HepG2 (cell line): ENCODE measurements around the gene TUBB. TPM values are rescaled to one million over a fixed set of nuclear protein-coding genes. Genes with fewer than 3 reads are reported as not detected.

ENCODE experiments used
- BCL6 ChIP-seq: IDR thresholded peaks from 2 replicates; pipeline ENCODE4 v1.6.1; 2016; ENCODE audit warnings: missing genetic modification reagents, missing compliant biosample characterization
- BRD4 ChIP-seq: sonication (generic); formaldehyde crosslinking; IDR thresholded peaks from 2 replicates; pipeline ENCODE4 v1.4.0; 2020; ENCODE audit warnings: missing genetic modification reagents
- CENPX ChIP-seq: sonication (generic); formaldehyde crosslinking; IDR thresholded peaks from 2 replicates; pipeline ENCODE4 v1.9.0; 2021; ENCODE audit warnings: mild to moderate bottlenecking, missing genetic modification reagents, moderate library complexity
- ERF ChIP-seq: IDR thresholded peaks from 2 replicates; pipeline ENCODE4 v1.6.1; 2018; ENCODE audit warnings: missing biosample characterization, missing genetic modification reagents
- JUND ChIP-seq: sonication (generic); formaldehyde crosslinking; IDR thresholded peaks from 2 replicates; pipeline ENCODE4 v1.8.0; 2022; ENCODE audit warnings: mild to moderate bottlenecking, missing genetic modification reagents
- MYNN ChIP-seq: sonication (generic); formaldehyde crosslinking; IDR thresholded peaks from 2 replicates; pipeline ENCODE4 v1.4.0; 2020; ENCODE audit warnings: mild to moderate bottlenecking, low read depth, missing genetic modification reagents
- PAF1 ChIP-seq: IDR thresholded peaks from 2 replicates; pipeline ENCODE4 v1.6.1; 2016; ENCODE audit warnings: missing genetic modification reagents, missing compliant biosample characterization
- REPIN1 ChIP-seq: sonication (generic); formaldehyde crosslinking; IDR thresholded peaks from 2 replicates; pipeline ENCODE4 v1.8.0; 2022; ENCODE audit warnings: missing genetic modification reagents, low read depth, mild to moderate bottlenecking, borderline replicate concordance
- RERE ChIP-seq: IDR thresholded peaks from 2 replicates; pipeline ENCODE4 v1.6.1; 2016; ENCODE audit warnings: low read depth, missing genetic modification reagents, missing compliant biosample characterization
- SOX5 ChIP-seq: IDR thresholded peaks from 2 replicates; pipeline ENCODE4 v1.6.1; 2016; ENCODE audit warnings: borderline replicate concordance
- ZBTB33 ChIP-seq: sonication (generic); formaldehyde crosslinking; IDR thresholded peaks from 2 replicates; pipeline ENCODE4 v1.4.0; 2020; ENCODE audit warnings: missing genetic modification reagents
- ZBTB4 ChIP-seq: sonication (generic); formaldehyde crosslinking; IDR thresholded peaks from 2 replicates; pipeline ENCODE4 v1.4.0; 2020; ENCODE audit warnings: missing genetic modification reagents, mild to moderate bottlenecking, borderline replicate concordance
- ZFP1 ChIP-seq: IDR thresholded peaks from 2 replicates; pipeline ENCODE4 v1.6.1; 2016
- ZFYVE20 ChIP-seq: sonication (generic); formaldehyde crosslinking; IDR thresholded peaks from 2 replicates; pipeline ENCODE4 v1.8.0; 2023; ENCODE audit warnings: low read depth, mild to moderate bottlenecking, moderate library complexity, missing genetic modification reagents, borderline replicate concordance
- ZNF720 ChIP-seq: sonication (generic); formaldehyde crosslinking; IDR thresholded peaks from 2 replicates; pipeline ENCODE4 v1.4.0; 2020; ENCODE audit warnings: missing genetic modification reagents
- polyA plus RNA-seq, 8 experiments: library from polyadenylated mRNA; depleted of rRNA in 3 of 8; stranded (reverse) in 7 of 8; unstranded in 1 of 8; fragments of >200 nt; fragmentation: Illumina TruSeq in 4 of 8; extraction: Trizol in 4 of 8; gene quantifications; 2 replicates each; pipeline versions ENCODE4 v1.2.1 to v1.2.3, GENCODE V29; 2011 to 2016; ENCODE audit warnings: low read depth in 4 of 8, missing spikeins in 1 of 8, mixed read lengths in 1 of 8; ENCODE audit not compliant: insufficient read depth in 1 of 8
- total RNA-seq, 5 experiments: library from RNA; depleted of rRNA; stranded (reverse); fragments of >200 nt; fragmentation: Illumina TruSeq; extraction: Trizol; gene quantifications; 2 replicates each; pipeline ENCODE4 v1.2.3, GENCODE V29; 2016; ENCODE audit warnings: low read depth in 1 of 5
- TF ChIP-seq, protein P1 (sequence below): sonication (generic); formaldehyde crosslinking; IDR thresholded peaks from 2 replicates; pipeline ENCODE4 v1.5.1; 2020; ENCODE audit warnings: missing genetic modification reagents, mild to moderate bottlenecking, borderline replicate concordance

Gene TUBB
- total and polyA plus RNA-seq, 2 of the 13 experiments (the other 11 are each of a cell fraction or from before 2014, with no cell fraction given) = 911 to 1,163 TPM

- TF ChIP-seq, protein P1, sequence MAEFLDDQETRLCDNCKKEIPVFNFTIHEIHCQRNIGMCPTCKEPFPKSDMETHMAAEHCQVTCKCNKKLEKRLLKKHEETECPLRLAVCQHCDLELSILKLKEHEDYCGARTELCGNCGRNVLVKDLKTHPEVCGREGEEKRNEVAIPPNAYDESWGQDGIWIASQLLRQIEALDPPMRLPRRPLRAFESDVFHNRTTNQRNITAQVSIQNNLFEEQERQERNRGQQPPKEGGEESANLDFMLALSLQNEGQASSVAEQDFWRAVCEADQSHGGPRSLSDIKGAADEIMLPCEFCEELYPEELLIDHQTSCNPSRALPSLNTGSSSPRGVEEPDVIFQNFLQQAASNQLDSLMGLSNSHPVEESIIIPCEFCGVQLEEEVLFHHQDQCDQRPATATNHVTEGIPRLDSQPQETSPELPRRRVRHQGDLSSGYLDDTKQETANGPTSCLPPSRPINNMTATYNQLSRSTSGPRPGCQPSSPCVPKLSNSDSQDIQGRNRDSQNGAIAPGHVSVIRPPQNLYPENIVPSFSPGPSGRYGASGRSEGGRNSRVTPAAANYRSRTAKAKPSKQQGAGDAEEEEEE (CRISPR knock-in tag) = peak; percentile 80; the same call in 1 of the 2 replicates
- TF ChIP-seq ERF (CRISPR knock-in tag) = peak; percentile 63; the same call in 1 of the 2 replicates
- TF ChIP-seq ZBTB4 (CRISPR knock-in tag) = no peak
- TF ChIP-seq SOX5 (CRISPR knock-in tag) = peak; percentile 82
- TF ChIP-seq BCL6 (CRISPR knock-in tag) = 0 out of 2 replicates have a peak, but pooled peaks have one; percentile 16
- peak; percentile 57; the same call in 1 of the 2 replicates for TF ChIP-seq MYNN
- TF ChIP-seq ZFP1 (CRISPR knock-in tag) = peak; percentile 46; the same call in 1 of the 2 replicates
- TF ChIP-seq CENPX (CRISPR knock-in tag) = no peak
- TF ChIP-seq ZNF720 = no peak
- TF ChIP-seq ZBTB33 (CRISPR knock-in tag) = 0 out of 2 replicates have a peak, but pooled peaks have one; percentile 11
- peak; percentile 73 for TF ChIP-seq REPIN1 (CRISPR knock-in tag)
- TF ChIP-seq JUND (CRISPR knock-in tag) = no peak
- 0 out of 2 replicates have a peak, but pooled peaks have one; percentile 35 for TF ChIP-seq ZFYVE20 (CRISPR knock-in tag)
- TF ChIP-seq RERE = no peak
- TF ChIP-seq BRD4 (CRISPR knock-in tag) = no peak; the same call in 1 of the 2 replicates
- TF ChIP-seq PAF1 (CRISPR knock-in tag) = 0 out of 2 replicates have a peak, but pooled peaks have one; percentile 22
Observed at GRCh38 chr6:30721198-30722024, 1.3 kb downstream of the TUBB start (continued).
